DND-41 (cell line): ENCODE measurements around the gene DYNC1LI2.

Source experiments
- ATAC-seq: fragments of 200-7000 bp; cut with Tn5 transposase; 3 replicates; pipeline ENCODE4 v1.9.1; 2021; ENCODE audit warnings: low read depth; ENCODE audit not compliant: insufficient read depth
- DNase-seq: peaks from one replicate; pipeline ENCODE4 v3.0.0-alpha.2; 2020
- H2AFZ ChIP-seq: 2 replicates; pipeline ENCODE4 v1.6.0; 2012; ENCODE audit warnings: low read depth, low read length
- H3K27ac ChIP-seq: 2 replicates; pipeline ENCODE4 v1.5.1; 2012; ENCODE audit warnings: low read length, inconsistent platforms
- H3K27me3 ChIP-seq: fragments of 200-600 bp; sonication (generic); 2 replicates; pipeline ENCODE4 v1.6.0; 2012; ENCODE audit warnings: low read length, mild to moderate bottlenecking, inconsistent platforms; ENCODE audit not compliant: insufficient read depth, poor library complexity
- H3K36me3 ChIP-seq: 2 replicates; pipeline ENCODE4 v1.5.1; 2012; ENCODE audit warnings: low read length, inconsistent platforms; ENCODE audit not compliant: insufficient read depth
- H3K4me1 ChIP-seq: 2 replicates; pipeline ENCODE4 v1.5.1; 2012; ENCODE audit warnings: mild to moderate bottlenecking, low read length; ENCODE audit not compliant: insufficient read depth
- H3K4me2 ChIP-seq: 2 replicates; pipeline ENCODE4 v1.6.0; 2012; ENCODE audit warnings: mild to moderate bottlenecking, moderate library complexity, low read length, inconsistent platforms; ENCODE audit not compliant: insufficient read depth
- H3K4me3 ChIP-seq, 2 experiments: fragments of 200-600 bp in 1 of 2; shearing (Covaris generic) in 1 of 2; 2 replicates each; pipeline ENCODE4 v1.5.1; 2012 to 2016; ENCODE audit warnings: inconsistent platforms in 2 of 2, low read length in 2 of 2, mild to moderate bottlenecking in 2 of 2, low read depth in 1 of 2, moderate library complexity in 1 of 2
- H3K79me2 ChIP-seq: 2 replicates; pipeline ENCODE4 v1.6.0; 2012; ENCODE audit warnings: low read length, inconsistent platforms; ENCODE audit not compliant: insufficient read depth
- H3K9ac ChIP-seq: 2 replicates; pipeline ENCODE4 v1.6.0; 2012; ENCODE audit warnings: low read depth, mild to moderate bottlenecking, inconsistent platforms, low read length, moderate library complexity
- H3K9me3 ChIP-seq: 2 replicates; pipeline ENCODE4 v1.5.1; 2012; ENCODE audit warnings: low read length, moderate library complexity, mild to moderate bottlenecking, inconsistent platforms; ENCODE audit not compliant: insufficient read depth, severe bottlenecking
- H4K20me1 ChIP-seq: 2 replicates; pipeline ENCODE4 v1.6.0; 2012; ENCODE audit warnings: low read length; ENCODE audit not compliant: insufficient read depth
- CTCF ChIP-seq: IDR thresholded peaks from 2 replicates; pipeline ENCODE4 v1.5.1; 2012; ENCODE audit warnings: borderline replicate concordance, low read length, moderate library complexity, mild to moderate bottlenecking; ENCODE audit not compliant: poor library complexity, severe bottlenecking; ENCODE audit errors: extremely low read depth
- EZH2 ChIP-seq: IDR thresholded peaks from 3 replicates; pipeline ENCODE4 v1.6.1; 2012; ENCODE audit warnings: borderline replicate concordance, low read depth, mild to moderate bottlenecking, moderate library complexity, low read length, inconsistent platforms; ENCODE audit not compliant: severe bottlenecking

Gene DYNC1LI2

GRCh38 chr16:66714062-66714461 is 37.3 kb downstream of the DYNC1LI2 start:
- H3K9me3 ChIP-seq, result no peaks in the 10 kb centered on the region
- H4K20me1 ChIP-seq, result no peaks in the 10 kb centered on the region
- H3K4me3 ChIP-seq, result no peak overlapping the region
- no peak overlapping the region for H2AFZ ChIP-seq
- H3K36me3 ChIP-seq, result no peaks in the 10 kb centered on the region
- H3K4me1 ChIP-seq, result no peaks in the 10 kb centered on the region
- no peak overlapping the region for H3K4me2 ChIP-seq
- ATAC-seq, result no peak
- TF ChIP-seq CTCF, result no peak
- H3K9ac ChIP-seq, result no peak overlapping the region
- H3K27ac ChIP-seq, result no peak overlapping the region
- no peaks in the 10 kb centered on the region for H3K27me3 ChIP-seq
- DNase-seq, result no peak
- no peaks in the 10 kb centered on the region for H3K79me2 ChIP-seq

DNA sequence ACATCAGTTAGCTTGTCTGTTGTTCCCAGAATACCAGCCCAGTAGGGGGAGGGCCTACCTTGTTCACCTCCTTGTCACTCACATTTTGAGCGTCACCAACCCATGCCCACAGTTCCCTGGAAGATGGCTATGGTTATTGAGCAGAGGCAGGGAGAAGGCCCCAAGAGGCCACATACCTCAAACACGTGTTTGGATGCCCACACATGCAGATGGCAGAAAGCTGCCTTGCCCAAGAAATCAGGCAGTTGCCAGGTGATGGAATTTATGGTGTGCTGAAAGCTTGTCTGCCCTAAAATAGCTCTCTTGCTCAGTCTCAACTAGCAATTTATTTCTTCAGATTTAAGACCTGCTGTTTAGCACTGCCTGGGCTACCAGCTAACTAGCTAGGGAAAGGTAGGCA is 38.3 kb downstream of the DYNC1LI2 start:
- no peaks in the 10 kb centered on the region for H3K4me1 ChIP-seq
- ATAC-seq (no peak), DNase-seq (no peak)
- H3K9ac ChIP-seq, result no peak overlapping the region
- H3K36me3 ChIP-seq, result no peaks in the 10 kb centered on the region
- TF ChIP-seq EZH2, result no peak
- no peak for TF ChIP-seq CTCF
- H3K79me2 ChIP-seq, result no peaks in the 10 kb centered on the region
- no peaks in the 10 kb centered on the region for H3K9me3 ChIP-seq
- H3K27me3 ChIP-seq, result no peaks in the 10 kb centered on the region
- no peak overlapping the region for H3K27ac ChIP-seq
- no peak overlapping the region for H3K4me3 ChIP-seq
- H3K4me2 ChIP-seq, result no peak overlapping the region
- no peaks in the 10 kb centered on the region for H4K20me1 ChIP-seq
- no peak overlapping the region for H2AFZ ChIP-seq

DNA sequence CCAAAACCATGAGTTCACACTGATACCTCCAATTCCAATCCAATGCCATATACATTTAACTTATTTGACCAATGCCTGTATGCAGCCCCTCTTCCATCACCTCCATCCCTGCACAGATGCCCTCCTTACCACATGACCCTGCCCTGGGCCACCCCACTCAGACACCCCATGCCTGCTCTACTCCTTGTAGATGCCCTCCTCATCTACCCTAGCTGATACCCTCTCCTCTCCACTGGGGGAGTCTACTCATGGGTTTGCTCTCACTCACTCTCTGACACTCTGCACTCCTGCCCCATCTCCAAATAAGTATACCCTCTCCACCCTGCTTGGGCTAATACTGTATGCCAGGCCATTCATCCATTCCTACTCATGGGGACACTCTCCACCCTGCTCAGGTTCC is 38.9 kb downstream of the DYNC1LI2 start:
- Histone ChIP-seq H3K27me3 (peaks cover 1% of the 10 kb centered on the region), H3K79me2 (no peaks in the 10 kb centered on the region), H2AFZ (no peak overlapping the region), H3K36me3 (no peaks in the 10 kb centered on the region), H3K4me2 (no peak overlapping the region), H3K4me3 (no peak overlapping the region), H3K4me1 (no peaks in the 10 kb centered on the region), H3K9me3 (no peaks in the 10 kb centered on the region), H4K20me1 (no peaks in the 10 kb centered on the region), H3K27ac (no peak overlapping the region), H3K9ac (no peak overlapping the region)
- no peak for TF ChIP-seq CTCF
- TF ChIP-seq EZH2, result no peak
- DNase-seq (no peak), ATAC-seq (no peak)

DNA sequence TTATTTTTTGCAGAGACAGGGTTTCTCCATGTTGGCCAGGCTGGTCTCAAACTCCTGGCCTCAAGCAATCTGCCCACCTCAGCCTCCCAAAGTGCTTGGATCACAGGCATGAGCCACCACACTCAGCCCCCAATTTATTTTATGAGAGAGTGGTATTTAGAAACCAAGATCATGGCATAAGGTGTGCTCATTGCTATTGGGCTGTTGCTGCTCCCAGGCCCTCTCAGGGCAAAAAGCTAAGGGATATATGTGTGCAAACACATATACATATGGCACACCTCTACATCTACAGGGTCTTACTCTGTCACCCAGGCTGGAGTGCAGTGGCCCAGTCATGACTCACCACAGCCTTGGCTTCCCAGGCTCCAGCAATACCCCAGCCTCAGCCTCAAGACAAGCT is 39.8 kb downstream of the DYNC1LI2 start:
- Histone ChIP-seq H3K36me3 (no peaks in the 10 kb centered on the region), H3K27me3 (peaks cover 3% of the 10 kb centered on the region), H2AFZ (no peak overlapping the region), H3K79me2 (no peaks in the 10 kb centered on the region), H3K4me2 (no peak overlapping the region), H3K4me1 (no peaks in the 10 kb centered on the region), H3K9ac (no peak overlapping the region), H3K9me3 (no peaks in the 10 kb centered on the region), H3K27ac (no peak overlapping the region), H3K4me3 (no peak overlapping the region), H4K20me1 (no peaks in the 10 kb centered on the region)
- DNase-seq (no peak), ATAC-seq (no peak)
- TF ChIP-seq CTCF (no peak), EZH2 (no peak)
